Measurements from ENCODE around the gene TMEM165. TPM values are rescaled to one million over a fixed set of nuclear protein-coding genes. Genes with fewer than 3 reads are reported as not detected.

TMEM165 gene
- polyA plus RNA-seq, 3 donors, result 77.4 to 96.4 (median 92.8) TPM

DNA sequence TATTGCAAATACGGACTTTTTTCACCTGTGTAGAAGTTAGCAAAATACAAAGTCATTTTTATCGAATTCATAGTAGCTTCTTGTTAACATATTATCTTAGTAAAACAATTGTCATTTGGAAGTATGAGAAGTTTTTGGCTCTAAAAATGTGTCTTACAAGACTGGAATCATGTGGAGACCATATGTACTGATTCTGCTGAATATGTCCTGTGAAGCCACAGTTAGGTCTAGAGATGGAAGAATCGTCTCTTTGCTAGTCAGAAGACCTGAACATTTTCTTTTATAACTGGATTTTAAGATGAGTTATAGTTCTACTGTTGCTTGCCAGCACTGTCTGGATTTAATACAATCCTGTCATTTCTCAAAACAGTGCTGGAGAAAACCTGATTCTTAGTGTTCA is 29.0 kb downstream of the TMEM165 start:
- no peak overlapping the region for H3K4me2 ChIP-seq (replicated peaks; ENCODE audit: extremely low read depth, low read length, poor library complexity, severe bottlenecking)
- Mint-ChIP-seq H3K27ac (no peak overlapping the region), H3K4me3 (no peak overlapping the region), H3K4me1 (no peaks in the 10 kb centered on the region), H3K9me3 (no peaks in the 10 kb centered on the region), H3K27me3 (ENCODE audit: low read depth in 3 of 3) (peaks cover 0 to 2% (median 0%) of the 10 kb centered on the region in 3 donors), H3K36me3 (peaks cover 78 to 90% of the 10 kb centered on the region in 2 donors)
- intact Hi-C loops (cut with micrococcal nuclease), result no loop called here
- H3K9ac ChIP-seq (ENCODE audit: insufficient read depth, low read length, poor library complexity, severe bottlenecking), result no peak overlapping the region
- no peak overlapping the region for H2AFZ ChIP-seq (ENCODE audit: insufficient read depth, low read depth, low read length, poor library complexity, severe bottlenecking)
- peaks cover 93 to 98% of the 10 kb centered on the region in 2 donors for H3K36me3 ChIP-seq (replicated peaks in 1 of 2; ENCODE audit: control insufficient read depth in 1 of 2, insufficient read depth in 2 of 2, low read length in 2 of 2)
- H3K27me3 ChIP-seq (ENCODE audit: control insufficient read depth in 2 of 2, insufficient read depth in 2 of 2, low read length in 2 of 2), result no peaks in the 10 kb centered on the region
- H3K79me2 ChIP-seq (ENCODE audit: insufficient read depth, low read length), result peaks cover 28% of the 10 kb centered on the region
- no peak for DNase-seq
- peaks cover 90% of the 10 kb centered on the region for H4K20me1 ChIP-seq (ENCODE audit: insufficient read depth, low read length)
- H3K4me3 ChIP-seq (replicated peaks in 1 of 3; ENCODE audit: low read depth in 2 of 3, low read length in 3 of 3), result no peak overlapping the region
- 100% methylated on average over 1 of the region's 3 CpGs for WGBS (ENCODE audit: insufficient coverage)
- H3K27ac ChIP-seq (ENCODE audit: low read depth in 1 of 2, low read length in 2 of 2), result peak overlapping the region in 1 of 2 donors; percentile 39
- TF ChIP-seq, protein P1, sequence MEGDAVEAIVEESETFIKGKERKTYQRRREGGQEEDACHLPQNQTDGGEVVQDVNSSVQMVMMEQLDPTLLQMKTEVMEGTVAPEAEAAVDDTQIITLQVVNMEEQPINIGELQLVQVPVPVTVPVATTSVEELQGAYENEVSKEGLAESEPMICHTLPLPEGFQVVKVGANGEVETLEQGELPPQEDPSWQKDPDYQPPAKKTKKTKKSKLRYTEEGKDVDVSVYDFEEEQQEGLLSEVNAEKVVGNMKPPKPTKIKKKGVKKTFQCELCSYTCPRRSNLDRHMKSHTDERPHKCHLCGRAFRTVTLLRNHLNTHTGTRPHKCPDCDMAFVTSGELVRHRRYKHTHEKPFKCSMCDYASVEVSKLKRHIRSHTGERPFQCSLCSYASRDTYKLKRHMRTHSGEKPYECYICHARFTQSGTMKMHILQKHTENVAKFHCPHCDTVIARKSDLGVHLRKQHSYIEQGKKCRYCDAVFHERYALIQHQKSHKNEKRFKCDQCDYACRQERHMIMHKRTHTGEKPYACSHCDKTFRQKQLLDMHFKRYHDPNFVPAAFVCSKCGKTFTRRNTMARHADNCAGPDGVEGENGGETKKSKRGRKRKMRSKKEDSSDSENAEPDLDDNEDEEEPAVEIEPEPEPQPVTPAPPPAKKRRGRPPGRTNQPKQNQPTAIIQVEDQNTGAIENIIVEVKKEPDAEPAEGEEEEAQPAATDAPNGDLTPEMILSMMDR (IDR thresholded peaks at IDR 0.05), result no peak
- H3K9me3 ChIP-seq (replicated peaks in 1 of 2; ENCODE audit: control insufficient read depth in 1 of 2, insufficient read depth in 1 of 2, low read length in 2 of 2), result no peaks in the 10 kb centered on the region
- H3K4me1 ChIP-seq (ENCODE audit: control insufficient read depth in 1 of 2, insufficient read depth in 2 of 2, low read length in 2 of 2), result no peaks in the 10 kb centered on the region

GRCh38 chr4:55431710-55432336 is 36.1 kb downstream of the TMEM165 start:
- H3K36me3 ChIP-seq (replicated peaks in 1 of 2; ENCODE audit: control insufficient read depth in 1 of 2, insufficient read depth in 2 of 2, low read length in 2 of 2), result peaks cover 77 to 99% of the 10 kb centered on the region in 2 donors
- peak overlapping the region in 1 of 7 donors; percentile 62 for H3K27ac Mint-ChIP-seq
- no peak overlapping the region for H2AFZ ChIP-seq (ENCODE audit: insufficient read depth, low read depth, low read length, poor library complexity, severe bottlenecking)
- H3K4me3 ChIP-seq (replicated peaks in 1 of 3; ENCODE audit: low read depth in 2 of 3, low read length in 3 of 3), result no peak overlapping the region
- intact Hi-C loops (cut with micrococcal nuclease), result no loop called here
- H3K79me2 ChIP-seq (ENCODE audit: insufficient read depth, low read length), result no peaks in the 10 kb centered on the region
- WGBS (ENCODE audit: insufficient coverage), result 43% methylated on average over 1 of the region's 6 CpGs
- DNase-seq, result no peak
- no peak overlapping the region for H3K9ac ChIP-seq (ENCODE audit: insufficient read depth, low read length, poor library complexity, severe bottlenecking)
- H3K4me3 Mint-ChIP-seq, result no peak overlapping the region
- TF ChIP-seq, protein P1 (IDR thresholded peaks at IDR 0.05), result no peak
- peaks cover 58 to 83% of the 10 kb centered on the region in 2 donors for H3K36me3 Mint-ChIP-seq
- H3K27ac ChIP-seq (ENCODE audit: low read depth in 1 of 2, low read length in 2 of 2), result peak overlapping the region in 1 of 2 donors; percentile 46
- H3K27me3 Mint-ChIP-seq (ENCODE audit: low read depth in 3 of 3), result no peaks in the 10 kb centered on the region
- no peak overlapping the region for H3K4me2 ChIP-seq (replicated peaks; ENCODE audit: extremely low read depth, low read length, poor library complexity, severe bottlenecking)
- H3K27me3 ChIP-seq (ENCODE audit: control insufficient read depth in 2 of 2, insufficient read depth in 2 of 2, low read length in 2 of 2), result no peaks in the 10 kb centered on the region
- H3K4me1 ChIP-seq (ENCODE audit: control insufficient read depth in 1 of 2, insufficient read depth in 2 of 2, low read length in 2 of 2), result no peaks in the 10 kb centered on the region
- peaks cover 72% of the 10 kb centered on the region for H4K20me1 ChIP-seq (ENCODE audit: insufficient read depth, low read length)
- H3K9me3 Mint-ChIP-seq, result no peaks in the 10 kb centered on the region
- H3K4me1 Mint-ChIP-seq, result peaks cover 4% of the 10 kb centered on the region
- no peaks in the 10 kb centered on the region for H3K9me3 ChIP-seq (replicated peaks in 1 of 2; ENCODE audit: control insufficient read depth in 1 of 2, insufficient read depth in 1 of 2, low read length in 2 of 2)
